SKM-1 treated with dmso at 0.1 percent for 144 hours (cell line): ENCODE results near the gene SBNO2.
A peak's percentile ranks its signal among the peaks of the same experiment; 100 is the strongest.
"Not testable (repeated sequence)": the region's sequence is repeated elsewhere in the genome, so short reads cannot be mapped to it uniquely, and the experiment has no call there.

ENCODE experiments used
- DNase-seq: peaks from one replicate; lab custom pipeline; 2025; ENCODE audit not compliant: unreplicated experiment; lab: John Stamatoyannopoulos, UW

Gene SBNO2

GRCh38 chr19:1206864-1207450 lies 32.9 kb upstream of the SBNO2 start:
- DNase-seq: peak; percentile 41

GRCh38 chr19:1206150-1206863 lies 32.2 kb upstream of the SBNO2 start:
- no peak for DNase-seq

- DNase-seq: peak; percentile 93
These were observed 31.3 kb upstream of the SBNO2 start, which contains the start of gene STK11 for GRCh38 chr19:1205114-1206099. Gene STK11, plus strand, starts transcription at chr19:1205778. Its CDS starts 1,136 bp downstream, at chr19:1206914.

- DNase-seq: not testable (repeated sequence)
These were observed 26.5 kb upstream of the SBNO2 start for GRCh38 chr19:1200614-1201013.

GRCh38 chr19:1199531-1199930 lies 25.5 kb upstream of the SBNO2 start:
- DNase-seq: no peak

GRCh38 chr19:1189419-1189818 lies 15.4 kb upstream of the SBNO2 start:
- no peak for DNase-seq

GRCh38 chr19:1183543-1184172 lies 9.6 kb upstream of the SBNO2 start:
- no peak for DNase-seq

GRCh38 chr19:1182727-1183126 lies 8.7 kb upstream of the SBNO2 start:
- DNase-seq: no peak

GRCh38 chr19:1182068-1182467 lies 8.0 kb upstream of the SBNO2 start:
- DNase-seq: no peak

GRCh38 chr19:1181606-1182005 lies 7.5 kb upstream of the SBNO2 start:
- no peak for DNase-seq

- DNase-seq: peak; percentile 60
These were observed 3.5 kb upstream of the SBNO2 start for GRCh38 chr19:1177322-1178114.

- DNase-seq: no peak
These were observed 766 bp downstream of the SBNO2 start for GRCh38 chr19:1173159-1173844.

- DNase-seq: no peak
These were observed 1.5 kb downstream of the SBNO2 start for GRCh38 chr19:1172353-1173158.

- DNase-seq: no peak
These were observed 2.2 kb downstream of the SBNO2 start for GRCh38 chr19:1171755-1172352.

- DNase-seq: no peak
These were observed 2.9 kb downstream of the SBNO2 start for GRCh38 chr19:1170938-1171754.

GRCh38 chr19:1169921-1170885 lies 3.9 kb downstream of the SBNO2 start:
- no peak for DNase-seq

- no peak for DNase-seq
These were observed 4.7 kb downstream of the SBNO2 start for GRCh38 chr19:1169411-1169791.
